ENCODE measurements around the gene ELMO2.

ELMO2 gene

GRCh38 chr20:46354207-46354555 is 52.2 kb downstream of the ELMO2 start:
- TF ChIP-seq CTCF (IDR thresholded peaks at IDR 0.05; ENCODE audit: low read length) (no peak), EZH2phosphoT487 (IDR thresholded peaks at IDR 0.05; ENCODE audit: low read length) (no peak), EZH2 (optimal IDR thresholded peaks at IDR 0.05; ENCODE audit: low read depth, low read length) (no peak)
- H3K27me3 ChIP-seq (replicated peaks; ENCODE audit: insufficient read depth, low read length), result no peaks in the 10 kb centered on the region
- H2AFZ ChIP-seq (ENCODE audit: low read length), result no peak overlapping the region
- H3K4me2 ChIP-seq (ENCODE audit: low read depth, low read length), result no peak overlapping the region
- H4K20me1 ChIP-seq (ENCODE audit: insufficient read depth, low read length), result no peaks in the 10 kb centered on the region
- no peaks in the 10 kb centered on the region for H3F3A ChIP-seq (ENCODE audit: insufficient read depth, low read length)
- H3K79me2 ChIP-seq (ENCODE audit: low read length), result peaks cover 2% of the 10 kb centered on the region; the same call in 1 of the 2 replicates
- H3K9me3 ChIP-seq (replicated peaks; ENCODE audit: insufficient read depth, low read length), result no peaks in the 10 kb centered on the region
- H3K4me3 ChIP-seq (ENCODE audit: low read length), result no peak overlapping the region
- no peak for DNase-seq
- peaks cover 11% of the 10 kb centered on the region for H3K4me1 ChIP-seq (ENCODE audit: low read length)
- no peaks in the 10 kb centered on the region for H3K36me3 ChIP-seq (replicated peaks; ENCODE audit: insufficient read depth, low read length)
- H3K9me2 ChIP-seq (replicated peaks; ENCODE audit: insufficient read depth, low read length), result no peaks in the 10 kb centered on the region
- no peak overlapping the region for H3K9ac ChIP-seq (ENCODE audit: low read length)
- no peak overlapping the region for H3K27ac ChIP-seq (ENCODE audit: low read length)

- Histone ChIP-seq H3K4me1 (ENCODE audit: low read length) (peaks cover 11% of the 10 kb centered on the region), H3K4me3 (ENCODE audit: low read length) (no peak overlapping the region), H2AFZ (ENCODE audit: low read length) (no peak overlapping the region)
Measured at GRCh38 chr20:46353500-46354206, 52.8 kb downstream of the ELMO2 start.

GRCh38 chr20:46352370-46352938 is 54.0 kb downstream of the ELMO2 start:
- Histone ChIP-seq H3K9ac (ENCODE audit: low read length) (no peak overlapping the region), H3F3A (ENCODE audit: insufficient read depth, low read length) (no peaks in the 10 kb centered on the region), H3K9me2 (replicated peaks; ENCODE audit: insufficient read depth, low read length) (no peaks in the 10 kb centered on the region), H3K4me3 (ENCODE audit: low read length) (no peak overlapping the region), H2AFZ (ENCODE audit: low read length) (no peak overlapping the region), H3K9me3 (replicated peaks; ENCODE audit: insufficient read depth, low read length) (no peaks in the 10 kb centered on the region), H3K27me3 (replicated peaks; ENCODE audit: insufficient read depth, low read length) (no peaks in the 10 kb centered on the region), H3K4me2 (ENCODE audit: low read depth, low read length) (no peak overlapping the region), H3K27ac (ENCODE audit: low read length) (no peak overlapping the region), H3K4me1 (ENCODE audit: low read length) (peaks cover 11% of the 10 kb centered on the region), H4K20me1 (ENCODE audit: insufficient read depth, low read length) (no peaks in the 10 kb centered on the region), H3K36me3 (replicated peaks; ENCODE audit: insufficient read depth, low read length) (no peaks in the 10 kb centered on the region), H3K79me2 (ENCODE audit: low read length) (no peaks in the 10 kb centered on the region)
- no peak for DNase-seq
- TF ChIP-seq CTCF (IDR thresholded peaks at IDR 0.05; ENCODE audit: low read length), result no peak
- no peak for TF ChIP-seq EZH2 (optimal IDR thresholded peaks at IDR 0.05; ENCODE audit: low read depth, low read length)
- TF ChIP-seq EZH2phosphoT487 (IDR thresholded peaks at IDR 0.05; ENCODE audit: low read length), result no peak

More at GRCh38 chr20:46353500-46354206, 52.8 kb downstream of the ELMO2 start:
- Histone ChIP-seq H3K4me2 (ENCODE audit: low read depth, low read length) (no peak overlapping the region), H3K27me3 (replicated peaks; ENCODE audit: insufficient read depth, low read length) (no peaks in the 10 kb centered on the region), H3K27ac (ENCODE audit: low read length) (no peak overlapping the region), H3F3A (ENCODE audit: insufficient read depth, low read length) (no peaks in the 10 kb centered on the region), H3K9me3 (replicated peaks; ENCODE audit: insufficient read depth, low read length) (no peaks in the 10 kb centered on the region), H3K9me2 (replicated peaks; ENCODE audit: insufficient read depth, low read length) (no peaks in the 10 kb centered on the region), H3K9ac (ENCODE audit: low read length) (no peak overlapping the region), H3K79me2 (ENCODE audit: low read length) (no peaks in the 10 kb centered on the region; the same call in 1 of the 2 replicates), H4K20me1 (ENCODE audit: insufficient read depth, low read length) (no peaks in the 10 kb centered on the region), H3K36me3 (replicated peaks; ENCODE audit: insufficient read depth, low read length) (no peaks in the 10 kb centered on the region)
- TF ChIP-seq EZH2phosphoT487 (IDR thresholded peaks at IDR 0.05; ENCODE audit: low read length), result no peak
- TF ChIP-seq CTCF (IDR thresholded peaks at IDR 0.05; ENCODE audit: low read length), result no peak
- no peak for TF ChIP-seq EZH2 (optimal IDR thresholded peaks at IDR 0.05; ENCODE audit: low read depth, low read length)
- DNase-seq, result no peak
